Activated CD4-positive, alpha-beta memory T cell treated with anti-CD3 and anti-CD28 coated beads for 36 hours (primary cell): ENCODE data around the gene PNPT1. TPM values are rescaled to one million over a fixed set of nuclear protein-coding genes. Genes with fewer than 3 reads are reported as not detected.
"Not testable (repeated sequence)": the region's sequence is repeated elsewhere in the genome, so short reads cannot be mapped to it uniquely, and the experiment has no call there.

ENCODE experiments used
- CTCF ChIA-PET: fragments of 350-600 bp; sonication (Branson Sonifier 250); formaldehyde crosslinking; loops from one replicate; lab custom pipeline; 2021; ENCODE audit warnings: antibody characterized with exemption, inconsistent platforms; lab: Charles Lee
- POLR2A ChIA-PET: fragments of 350-600 bp; sonication (Branson Sonifier 250); formaldehyde crosslinking; loops from one replicate; lab custom pipeline; 2021; ENCODE audit warnings: antibody characterized with exemption; lab: Charles Lee
- DNase-seq: peaks from one replicate; pipeline ENCODE4 v3.0.0-alpha.2; 2020
- H3K27ac Mint-ChIP-seq: one replicate; pipeline ENCODE4 v1.8.0; 2021; ENCODE audit warnings: mixed read lengths
- H3K27me3 Mint-ChIP-seq: one replicate; pipeline ENCODE4 v1.8.0; 2021; ENCODE audit warnings: mixed read lengths
- H3K36me3 Mint-ChIP-seq: one replicate; pipeline ENCODE4 v1.8.0; 2021; ENCODE audit warnings: mixed read lengths
- H3K4me1 Mint-ChIP-seq: one replicate; pipeline ENCODE4 v1.8.0; 2021; ENCODE audit warnings: low read depth, mixed read lengths
- H3K4me3 Mint-ChIP-seq: one replicate; pipeline ENCODE4 v1.8.0; 2021; ENCODE audit warnings: mild to moderate bottlenecking, mixed read lengths
- H3K9me3 Mint-ChIP-seq: one replicate; pipeline ENCODE4 v1.8.0; 2021; ENCODE audit warnings: mixed read lengths
- intact Hi-C: fragments of 100-400 bp; cut with micrococcal nuclease; formaldehyde crosslinking; loops from one replicate; pipeline ENCODE4 v1.15.1; 2023
- total RNA-seq, 2 experiments: library from RNA; stranded (reverse); gene quantifications; one replicate each; pipeline ENCODE4 v1.2.3, GENCODE V29; 2021

Gene PNPT1
- 10 to 100 TPM; 44.0 to 48.4 TPM for total RNA-seq

- peak; percentile 97 for DNase-seq
- H3K9me3 Mint-ChIP-seq, result no peaks in the 10 kb centered on the region
- H3K4me1 Mint-ChIP-seq, result peaks cover 35% of the 10 kb centered on the region
- H3K27ac Mint-ChIP-seq, result peak within 1 kb of the TSS; percentile 90
- H3K36me3 Mint-ChIP-seq, result peaks cover 19% of the 10 kb centered on the region
- ChIA-PET CTCF (interaction anchor here (1.0 kb wide), 1 partner anchor 12 kb away, joined by 3 read pairs; no protein-coding TSS in a partner anchor), POLR2A (no interaction called here)
- H3K4me3 Mint-ChIP-seq, result peak within 1 kb of the TSS; percentile 98
- H3K27me3 Mint-ChIP-seq, result no peaks in the 10 kb centered on the region
- intact Hi-C loops, result loop anchor here (1.0 to 10.0 kb wide), 3 partner anchors 76 to 639 kb away; partner anchors contain the start of genes CFAP36, PPP4R3B and RTN4
Measured at GRCh38 chr2:55693181-55694125, at the start of gene PNPT1. Gene PNPT1, minus strand, starts transcription at chr2:55693844. Its CDS starts 21 bp downstream, at chr2:55693823.

- peaks cover 20% of the 10 kb centered on the region for H3K27me3 Mint-ChIP-seq
- POLR2A ChIA-PET, result no interaction called here
Measured at GRCh38 chr2:55742996-55743395, 49.4 kb upstream of the PNPT1 start.

GRCh38 chr2:55736019-55736536 lies 42.4 kb upstream of the PNPT1 start:
- H3K27ac Mint-ChIP-seq, H3K36me3 Mint-ChIP-seq, H3K27me3 Mint-ChIP-seq, CTCF ChIA-PET, POLR2A ChIA-PET, DNase-seq, intact Hi-C loops, H3K9me3 Mint-ChIP-seq, H3K4me1 Mint-ChIP-seq, H3K4me3 Mint-ChIP-seq: not testable (repeated sequence)

More at GRCh38 chr2:55742996-55743395, 49.4 kb upstream of the PNPT1 start:
- Mint-ChIP-seq H3K4me1 (no peaks in the 10 kb centered on the region), H3K36me3 (no peaks in the 10 kb centered on the region), H3K9me3 (no peaks in the 10 kb centered on the region), H3K4me3 (no peak overlapping the region), H3K27ac (no peak overlapping the region)
- intact Hi-C loops, result no loop called here
- DNase-seq, result no peak
- CTCF ChIA-PET, result no interaction called here

GRCh38 chr2:55734726-55735125 lies 41.1 kb upstream of the PNPT1 start:
- ChIA-PET CTCF (interaction anchor here (1.2 kb wide), 1 partner anchor 17 kb away, joined by 3 read pairs; no protein-coding TSS in a partner anchor), POLR2A (no interaction called here)
- DNase-seq, result no peak
- H3K27me3 Mint-ChIP-seq, result peaks cover 3% of the 10 kb centered on the region
- no peak overlapping the region for H3K27ac Mint-ChIP-seq
- H3K36me3 Mint-ChIP-seq, result no peaks in the 10 kb centered on the region
- no peaks in the 10 kb centered on the region for H3K4me1 Mint-ChIP-seq
- H3K9me3 Mint-ChIP-seq, result no peaks in the 10 kb centered on the region
- intact Hi-C loops, result no loop called here
- H3K4me3 Mint-ChIP-seq, result no peak overlapping the region

GRCh38 chr2:55733335-55733734 lies 39.7 kb upstream of the PNPT1 start:
- CTCF ChIA-PET, result interaction anchor here (1.9 kb wide), 1 partner anchor 15 kb away, joined by 8 read pairs; no protein-coding TSS in a partner anchor
- Mint-ChIP-seq H3K4me3 (no peak overlapping the region), H3K36me3 (no peaks in the 10 kb centered on the region), H3K27me3 (peaks cover 3% of the 10 kb centered on the region), H3K9me3 (no peaks in the 10 kb centered on the region), H3K4me1 (no peaks in the 10 kb centered on the region), H3K27ac (no peak overlapping the region)
- POLR2A ChIA-PET, result no interaction called here
- intact Hi-C loops, result no loop called here
- DNase-seq, result no peak

- ChIA-PET POLR2A (no interaction called here), CTCF (interaction anchor here (1.9 kb wide), 1 partner anchor 15 kb away, joined by 8 read pairs; no protein-coding TSS in a partner anchor)
- no peak overlapping the region for H3K4me3 Mint-ChIP-seq
- no peak for DNase-seq
- H3K9me3 Mint-ChIP-seq, result no peaks in the 10 kb centered on the region
- H3K36me3 Mint-ChIP-seq, result no peaks in the 10 kb centered on the region
- H3K27ac Mint-ChIP-seq, result no peak overlapping the region
- H3K27me3 Mint-ChIP-seq, result peaks cover 3% of the 10 kb centered on the region
- intact Hi-C loops, result no loop called here
- H3K4me1 Mint-ChIP-seq, result no peaks in the 10 kb centered on the region
Measured at GRCh38 chr2:55732854-55733253, 39.2 kb upstream of the PNPT1 start.

GRCh38 chr2:55729136-55729685 lies 35.6 kb upstream of the PNPT1 start:
- Mint-ChIP-seq H3K4me3 (no peak overlapping the region), H3K27ac (no peak overlapping the region), H3K9me3 (no peaks in the 10 kb centered on the region), H3K4me1 (no peaks in the 10 kb centered on the region), H3K36me3 (no peaks in the 10 kb centered on the region), H3K27me3 (no peaks in the 10 kb centered on the region)
- POLR2A ChIA-PET, result no interaction called here
- DNase-seq, result no peak
- intact Hi-C loops, result no loop called here
- CTCF ChIA-PET, result no interaction called here

- ChIA-PET POLR2A (no interaction called here), CTCF (interaction anchor here (1.3 kb wide), 1 partner anchor 240 kb away, joined by 3 read pairs; no protein-coding TSS in a partner anchor)
- H3K4me3 Mint-ChIP-seq, result no peak overlapping the region
- H3K9me3 Mint-ChIP-seq, result no peaks in the 10 kb centered on the region
- no peak overlapping the region for H3K27ac Mint-ChIP-seq
- H3K27me3 Mint-ChIP-seq, result no peaks in the 10 kb centered on the region
- intact Hi-C loops, result no loop called here
- no peaks in the 10 kb centered on the region for H3K36me3 Mint-ChIP-seq
- H3K4me1 Mint-ChIP-seq, result no peaks in the 10 kb centered on the region
- DNase-seq, result no peak
Measured at GRCh38 chr2:55721596-55722215, 28.1 kb upstream of the PNPT1 start.

- DNase-seq, result no peak
- H3K4me3 Mint-ChIP-seq, result no peak overlapping the region
- CTCF ChIA-PET, result no interaction called here
- H3K27ac Mint-ChIP-seq, result no peak overlapping the region
- H3K36me3 Mint-ChIP-seq, result no peaks in the 10 kb centered on the region
- H3K4me1 Mint-ChIP-seq, result no peaks in the 10 kb centered on the region
- no peaks in the 10 kb centered on the region for H3K9me3 Mint-ChIP-seq
- POLR2A ChIA-PET, result no interaction called here
- intact Hi-C loops, result no loop called here
- no peaks in the 10 kb centered on the region for H3K27me3 Mint-ChIP-seq
Measured at GRCh38 chr2:55720417-55720816, 26.8 kb upstream of the PNPT1 start.

GRCh38 chr2:55719852-55720251 lies 26.2 kb upstream of the PNPT1 start:
- Mint-ChIP-seq H3K27ac (no peak overlapping the region), H3K4me1 (no peaks in the 10 kb centered on the region), H3K4me3 (no peak overlapping the region), H3K27me3 (no peaks in the 10 kb centered on the region), H3K9me3 (no peaks in the 10 kb centered on the region), H3K36me3 (no peaks in the 10 kb centered on the region)
- CTCF ChIA-PET, result interaction anchor here (0.7 to 1.4 kb wide), 2 partner anchors 33 to 464 kb away, joined by 3 read pairs; partner anchors contain the start of gene CCDC85A
- POLR2A ChIA-PET, result no interaction called here
- intact Hi-C loops, result loop anchor here (2.0 kb wide), 1 partner anchor 1797 kb away; no protein-coding TSS in a partner anchor
- no peak for DNase-seq

GRCh38 chr2:55718165-55719008 lies 24.7 kb upstream of the PNPT1 start:
- ChIA-PET POLR2A (no interaction called here), CTCF (interaction anchor here (0.7 to 1.4 kb wide), 9 partner anchors 9 to 1795 kb away, joined by 3 to 8 read pairs (median 4); partner anchors contain the start of gene CCDC85A)
- Mint-ChIP-seq H3K4me1 (no peaks in the 10 kb centered on the region), H3K4me3 (no peak overlapping the region), H3K9me3 (no peaks in the 10 kb centered on the region), H3K27ac (no peak overlapping the region), H3K36me3 (no peaks in the 10 kb centered on the region), H3K27me3 (no peaks in the 10 kb centered on the region)
- peak; percentile 45 for DNase-seq
- intact Hi-C loops, result loop anchor here (1.0 to 2.0 kb wide), 3 partner anchors 244 to 1798 kb away; no protein-coding TSS in a partner anchor
